ENCODE measurements around the gene SCN4A.

- TF ChIP-seq CTCF (IDR thresholded peaks at IDR 0.05; ENCODE audit: borderline replicate concordance, extremely low read depth, low read length, poor library complexity, severe bottlenecking), result no peak
- no peak for TF ChIP-seq EZH2 (IDR thresholded peaks at IDR 0.05; ENCODE audit: borderline replicate concordance, low read depth, low read length, severe bottlenecking)
These were observed 17.5 kb downstream of the SCN4A start for GRCh38 chr17:63955232-63955631.

All from DND-41 (cell line).